GM18517 (cell line): ENCODE data around the gene GATB.
"Not testable (repeated sequence)": the region's sequence is repeated elsewhere in the genome, so short reads cannot be mapped to it uniquely, and the experiment has no call there.

Source experiments
- ATAC-seq: cut with Tn5 transposase; IDR thresholded peaks from one replicate; pipeline ENCODE4 v1.9.1; 2021; ENCODE audit warnings: mild to moderate bottlenecking, moderate library complexity; ENCODE audit not compliant: unreplicated experiment

The GATB gene

GRCh38 chr4:151736852-151737251 is 24.0 kb downstream of the GATB start:
- not testable (repeated sequence) for ATAC-seq

- no peak for ATAC-seq
Observed at GRCh38 chr4:151736361-151736760, 24.4 kb downstream of the GATB start.

GRCh38 chr4:151731670-151732069 is 29.1 kb downstream of the GATB start:
- ATAC-seq: not testable (repeated sequence)

GRCh38 chr4:151729731-151730559 is 30.9 kb downstream of the GATB start:
- ATAC-seq: no peak

- ATAC-seq: no peak
Observed at GRCh38 chr4:151728679-151729078, 32.1 kb downstream of the GATB start.

GRCh38 chr4:151728006-151728405 is 32.8 kb downstream of the GATB start:
- no peak for ATAC-seq

- no peak for ATAC-seq
Observed at GRCh38 chr4:151727365-151727764, 33.4 kb downstream of the GATB start.

- no peak for ATAC-seq
Observed at GRCh38 chr4:151725087-151725486, 35.7 kb downstream of the GATB start.

- ATAC-seq: no peak
Observed at GRCh38 chr4:151721916-151722315, 38.9 kb downstream of the GATB start.

GRCh38 chr4:151721466-151721865 is 39.3 kb downstream of the GATB start:
- no peak for ATAC-seq

GRCh38 chr4:151719956-151720334 is 40.9 kb downstream of the GATB start:
- ATAC-seq: no peak

- no peak for ATAC-seq
Observed at GRCh38 chr4:151718984-151719955, 41.5 kb downstream of the GATB start.

- no peak for ATAC-seq
Observed at GRCh38 chr4:151717909-151718628, 42.7 kb downstream of the GATB start.

GRCh38 chr4:151717314-151717713 is 43.5 kb downstream of the GATB start:
- ATAC-seq: no peak

- ATAC-seq: no peak
Observed at GRCh38 chr4:151716324-151716723, 44.5 kb downstream of the GATB start.

GRCh38 chr4:151715881-151716280 is 44.9 kb downstream of the GATB start:
- ATAC-seq: no peak

GRCh38 chr4:151712777-151713176 is 48.0 kb downstream of the GATB start:
- ATAC-seq: no peak

- ATAC-seq: no peak
Observed at GRCh38 chr4:151711646-151712045, 49.2 kb downstream of the GATB start.

GRCh38 chr4:151709587-151709986 is 51.2 kb downstream of the GATB start:
- no peak for ATAC-seq

GRCh38 chr4:151709071-151709470 is 51.7 kb downstream of the GATB start:
- ATAC-seq: no peak

- no peak for ATAC-seq
Observed at GRCh38 chr4:151708100-151708499, 52.7 kb downstream of the GATB start.
